Spleen (tissue), 11 donors: ENCODE measurements around the gene EEF2. TPM values are rescaled to one million over a fixed set of nuclear protein-coding genes. Genes with fewer than 3 reads are reported as not detected.
"Not testable (repeated sequence)": the region's sequence is repeated elsewhere in the genome, so short reads cannot be mapped to it uniquely, and the experiment has no call there.

Experiments
- DNase-seq: peaks from one replicate; pipeline ENCODE4 v3.0.0-alpha.2; 2020
- H3K27ac ChIP-seq, 8 donors: fragments of 200-600 bp; sonication (generic) in 7 of 8; 1 replicate in 4 of 8; 2 replicates in 4 of 8; pipeline versions ENCODE4 v1.5.0 to v1.8.0; 2016 to 2021; ENCODE audit warnings: inconsistent platforms in 4 of 8, mild to moderate bottlenecking in 4 of 8, moderate library complexity in 1 of 8
- H3K27me3 ChIP-seq, 7 donors: fragments of 200-600 bp; sonication (generic) in 6 of 7; replicated peaks in 1 of 7; 1 replicate in 4 of 7; 2 replicates in 3 of 7; pipeline versions ENCODE4 v1.5.0 to v1.8.0; 2016 to 2021; ENCODE audit warnings: inconsistent platforms in 3 of 7, mild to moderate bottlenecking in 1 of 7
- H3K36me3 ChIP-seq, 6 donors: fragments of 200-600 bp; sonication (generic) in 5 of 6; 1 replicate in 4 of 6; 2 replicates in 2 of 6; pipeline versions ENCODE4 v1.5.0 to v1.8.0; 2016 to 2021; ENCODE audit warnings: inconsistent platforms in 2 of 6
- H3K4me1 ChIP-seq, 6 donors: fragments of 200-600 bp; sonication (generic) in 5 of 6; 1 replicate in 3 of 6; 2 replicates in 3 of 6; pipeline versions ENCODE4 v1.5.0 to v1.8.0; 2016 to 2021; ENCODE audit warnings: inconsistent platforms in 3 of 6
- H3K4me3 ChIP-seq, 8 donors: fragments of 200-600 bp; sonication (generic) in 7 of 8; 1 replicate in 4 of 8; 2 replicates in 4 of 8; pipeline versions ENCODE4 v1.5.0 to v1.8.0; 2016 to 2021; ENCODE audit warnings: inconsistent platforms in 4 of 8, mild to moderate bottlenecking in 4 of 8, moderate library complexity in 2 of 8
- H3K9me3 ChIP-seq, 8 donors: fragments of 200-600 bp; sonication (generic) in 7 of 8; 1 replicate in 4 of 8; 2 replicates in 4 of 8; pipeline versions ENCODE4 v1.5.0 to v1.8.0; 2016 to 2021; ENCODE audit warnings: inconsistent platforms in 4 of 8
- POLR2A ChIP-seq, 3 donors: fragments of 450-650 bp; IDR thresholded peaks; one replicate each; pipeline ENCODE4 v1.5.1; 2017; ENCODE audit warnings: antibody characterized with exemption in 3 of 3, mild to moderate bottlenecking in 1 of 3
- POLR2AphosphoS5 ChIP-seq, 3 donors: sonication (generic); formaldehyde crosslinking; IDR thresholded peaks; one replicate each; pipeline ENCODE4 v1.5.1; 2017; ENCODE audit warnings: antibody characterized with exemption in 3 of 3
- WGBS, 5 donors: extraction: QIAGEN DNeasy Blood & Tissue Kit in 3 of 5; methylation state at CpG; one replicate each; pipeline versions ENCODE4 v1.1.5 to v1.1.7; 2013 to 2018; 5-methylcytosine and 5-hydroxymethylcytosine counted together
- intact Hi-C: fragments of 100-400 bp; cut with DNase I; formaldehyde crosslinking; loops from one replicate; pipeline ENCODE4 v1.15.0; 2023; ENCODE audit warnings: low total_unique reads
- polyA plus RNA-seq, 3 donors: library from polyadenylated mRNA; stranded (reverse); fragments of 200-250 nt; gene quantifications; one replicate each; pipeline ENCODE4 v1.2.1, GENCODE V29; 2013
- total RNA-seq, 7 donors: library from RNA; depleted of rRNA in 3 of 7; stranded (reverse); fragments of >200 nt in 3 of 7; fragmentation: NEBNext Ultra II Directional in 4 of 7; extraction: Animal tissue kit (Norgen Biotek cat#: 25700) in 4 of 7; gene quantifications; one replicate each; pipeline versions ENCODE4 v1.1.0 to v1.2.1, GENCODE V29; 2016 to 2021
- TF ChIP-seq, protein P1 (sequence below), 11 experiments: fragments of 200-600 bp in 7 of 11; fragments of 450-650 bp in 4 of 11; sonication (generic) in 4 of 11; IDR thresholded peaks in 8 of 11; conservative IDR thresholded peaks in 3 of 11; 1 replicate in 7 of 11; 2 replicates in 4 of 11; pipeline versions ENCODE4 v1.4.0 to v1.8.0; 2016 to 2021; ENCODE audit warnings: antibody characterized with exemption in 11 of 11, inconsistent platforms in 4 of 11, mild to moderate bottlenecking in 1 of 11
- donor health status: healthy with polysubstance abuse.
- donor health status: DM: no; HTN: no; CAD: no; lungs with moderate emphysema.
- donor health status: DM: no; HTN: no; CAD: no.
- donor health status: Bipolar disorder and iron deficiency.
- donor health status: healthy.
- donor health status: DM: no; HTN: no; CAD: no.
- donor health status: DM: yes; HTN: yes; CAD: no.

EEF2 gene
- total and polyA plus RNA-seq, 10 donors: 565 to 1,961 (median 1,262) TPM

GRCh38 chr19:3942790-3943409, 42.4 kb downstream of the EEF2 start:
- no peak for TF ChIP-seq POLR2AphosphoS5 (IDR thresholded peaks at IDR 0.05)
- TF ChIP-seq, protein P1, sequence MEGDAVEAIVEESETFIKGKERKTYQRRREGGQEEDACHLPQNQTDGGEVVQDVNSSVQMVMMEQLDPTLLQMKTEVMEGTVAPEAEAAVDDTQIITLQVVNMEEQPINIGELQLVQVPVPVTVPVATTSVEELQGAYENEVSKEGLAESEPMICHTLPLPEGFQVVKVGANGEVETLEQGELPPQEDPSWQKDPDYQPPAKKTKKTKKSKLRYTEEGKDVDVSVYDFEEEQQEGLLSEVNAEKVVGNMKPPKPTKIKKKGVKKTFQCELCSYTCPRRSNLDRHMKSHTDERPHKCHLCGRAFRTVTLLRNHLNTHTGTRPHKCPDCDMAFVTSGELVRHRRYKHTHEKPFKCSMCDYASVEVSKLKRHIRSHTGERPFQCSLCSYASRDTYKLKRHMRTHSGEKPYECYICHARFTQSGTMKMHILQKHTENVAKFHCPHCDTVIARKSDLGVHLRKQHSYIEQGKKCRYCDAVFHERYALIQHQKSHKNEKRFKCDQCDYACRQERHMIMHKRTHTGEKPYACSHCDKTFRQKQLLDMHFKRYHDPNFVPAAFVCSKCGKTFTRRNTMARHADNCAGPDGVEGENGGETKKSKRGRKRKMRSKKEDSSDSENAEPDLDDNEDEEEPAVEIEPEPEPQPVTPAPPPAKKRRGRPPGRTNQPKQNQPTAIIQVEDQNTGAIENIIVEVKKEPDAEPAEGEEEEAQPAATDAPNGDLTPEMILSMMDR (IDR thresholded peaks at IDR 0.05 in 8 of 11, conservative IDR thresholded peaks at IDR 0.05 in 3 of 11): no peak
- no peak for TF ChIP-seq POLR2A (IDR thresholded peaks at IDR 0.05)
- WGBS, 5 donors: 75 to 84% (median 79%) methylated on average over 8 of the region's 8 CpGs
- DNase-seq: no peak
- Histone ChIP-seq H3K9me3 (no peaks in the 10 kb centered on the region), H3K4me3 (no peak overlapping the region), H3K4me1 (peaks cover 0 to 6% (median 0%) of the 10 kb centered on the region in 6 donors), H3K27me3 (peaks cover 0 to 2% (median 0%) of the 10 kb centered on the region in 7 donors), H3K27ac (no peak overlapping the region), H3K36me3 (no peaks in the 10 kb centered on the region)
- intact Hi-C loops: no loop called here

DNA sequence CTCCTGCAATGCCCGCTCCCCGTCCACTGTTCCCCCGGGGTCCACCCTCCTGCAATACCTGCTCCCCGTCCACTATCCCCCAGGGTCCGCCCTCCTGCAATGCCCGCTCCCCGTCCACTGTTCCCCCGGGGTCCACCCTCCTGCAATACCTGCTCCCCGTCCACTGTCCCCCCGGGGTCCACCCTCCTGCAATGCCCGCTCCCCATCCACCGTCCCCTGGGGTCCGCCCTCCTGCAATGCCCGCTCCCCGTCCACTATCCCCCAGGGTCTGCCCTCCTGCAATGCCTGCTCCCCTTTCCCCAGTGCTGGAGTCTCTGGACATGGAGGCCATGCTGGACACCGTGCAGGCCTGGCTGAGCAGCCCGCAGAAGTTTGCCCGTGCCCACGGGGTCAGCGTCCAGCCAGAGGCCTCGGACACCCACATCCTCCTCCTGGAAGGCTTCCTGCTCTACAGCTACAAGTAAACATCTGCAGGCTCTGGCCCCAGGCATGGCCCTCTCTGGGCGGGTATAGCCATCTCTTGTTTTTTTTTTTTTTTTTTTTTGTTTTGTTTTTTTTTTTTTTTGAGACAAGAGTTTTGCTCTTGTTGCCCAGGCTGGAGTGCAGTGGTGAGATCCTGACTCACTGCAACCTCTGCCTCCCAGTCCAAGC, 46.8 kb downstream of the EEF2 start:
- peaks cover 0 to 41% (median 8%) of the 10 kb centered on the region in 7 donors for H3K27me3 ChIP-seq
- intact Hi-C loops, H3K36me3 ChIP-seq, DNase-seq, H3K27ac ChIP-seq, H3K4me3 ChIP-seq, H3K4me1 ChIP-seq, H3K9me3 ChIP-seq: not testable (repeated sequence)
- WGBS, 5 donors: 87 to 96% (median 94%) methylated on average over 21 to 22 of the region's 22 CpGs

GRCh38 chr19:3936506-3937442, 48.5 kb downstream of the EEF2 start:
- WGBS, 5 donors: 81 to 87% (median 84%) methylated on average over 23 to 26 of the region's 29 CpGs
- Histone ChIP-seq H3K27ac (no peak overlapping the region), H3K9me3 (no peaks in the 10 kb centered on the region), H3K4me3 (no peak overlapping the region), H3K36me3 (no peaks in the 10 kb centered on the region), H3K4me1 (peaks cover 0 to 12% (median 5%) of the 10 kb centered on the region in 6 donors), H3K27me3 (peaks cover 0 to 58% (median 17%) of the 10 kb centered on the region in 7 donors)
- intact Hi-C loops: no loop called here
- TF ChIP-seq POLR2AphosphoS5 (IDR thresholded peaks at IDR 0.05): no peak
- no peak for TF ChIP-seq POLR2A (IDR thresholded peaks at IDR 0.05)
- TF ChIP-seq, protein P1 (IDR thresholded peaks at IDR 0.05 in 8 of 11, conservative IDR thresholded peaks at IDR 0.05 in 3 of 11): no peak
- no peak for DNase-seq

- Histone ChIP-seq H3K27me3 (peaks cover 0 to 72% (median 17%) of the 10 kb centered on the region in 7 donors), H3K4me1 (peaks cover 0 to 12% (median 5%) of the 10 kb centered on the region in 6 donors), H3K4me3 (no peak within 1 kb of the TSS), H3K9me3 (no peaks in the 10 kb centered on the region), H3K27ac (no peak within 1 kb of the TSS), H3K36me3 (no peaks in the 10 kb centered on the region)
- DNase-seq: no peak
- TF ChIP-seq, protein P1 (IDR thresholded peaks at IDR 0.05 in 8 of 11, conservative IDR thresholded peaks at IDR 0.05 in 3 of 11): no peak
- TF ChIP-seq POLR2AphosphoS5 (IDR thresholded peaks at IDR 0.05): no peak
- WGBS, 5 donors: 3 to 6% (median 5%) methylated on average over 24 to 51 of the region's 51 CpGs
- intact Hi-C loops: no loop called here
Measured at GRCh38 chr19:3932931-3933810, 52.1 kb downstream of the EEF2 start, which contains the start of gene NMRK2. TSS of gene NMRK2 (plus strand) at chr19:3933069. CDS start at chr19:3933672, 603 bp downstream.
